CD4-positive, alpha-beta T cell (primary cell): ENCODE data around the gene ALMS1. TPM values are rescaled to one million over a fixed set of nuclear protein-coding genes. Genes with fewer than 3 reads are reported as not detected.
"Not testable (repeated sequence)": the region's sequence is repeated elsewhere in the genome, so short reads cannot be mapped to it uniquely, and the experiment has no call there.

ENCODE experiments used
- ATAC-seq: fragments of 200-7000 bp; cut with Tn5 transposase; one replicate; pipeline ENCODE4 v1.10.0; 2022; ENCODE audit warnings: mild to moderate bottlenecking; ENCODE audit not compliant: poor library complexity
- CTCF ChIA-PET: fragments of 350-600 bp; sonication (Branson Sonifier 250); formaldehyde crosslinking; loops from one replicate; lab custom pipeline; 2021; ENCODE audit warnings: antibody characterized with exemption, inconsistent platforms; lab: Charles Lee
- POLR2A ChIA-PET: fragments of 350-600 bp; sonication (Branson Sonifier 250); formaldehyde crosslinking; loops from one replicate; lab custom pipeline; 2021; ENCODE audit warnings: antibody characterized with exemption, inconsistent platforms; lab: Charles Lee
- DNase-seq, 14 experiments: peaks; one replicate each; pipeline ENCODE4 v3.0.0-alpha.2; 2013 to 2020; ENCODE audit warnings: mixed read lengths in 2 of 14
- H3K27ac ChIP-seq, 2 donors: one replicate each; pipeline versions ENCODE4 v1.5.1 to v1.7.0; 2013; ENCODE audit warnings: low read length in 2 of 2, low read depth in 1 of 2, mild to moderate bottlenecking in 1 of 2
- H3K27me3 ChIP-seq, 2 experiments: 1 replicate in 1 of 2; 2 replicates in 1 of 2; pipeline versions ENCODE4 v1.6.1 to v1.7.0; 2013; ENCODE audit warnings: low read length in 2 of 2, control low read depth in 1 of 2, mild to moderate bottlenecking in 1 of 2, moderate library complexity in 1 of 2; ENCODE audit not compliant: insufficient read depth in 2 of 2, control insufficient read depth in 1 of 2
- H3K36me3 ChIP-seq: one replicate; pipeline ENCODE4 v1.6.1; 2013; ENCODE audit warnings: low read length, control low read depth; ENCODE audit not compliant: insufficient read depth
- H3K4me1 ChIP-seq: one replicate; pipeline ENCODE4 v1.6.1; 2013; ENCODE audit warnings: low read length, control low read depth; ENCODE audit not compliant: insufficient read depth
- H3K4me3 ChIP-seq: one replicate; pipeline ENCODE4 v1.5.1; 2013; ENCODE audit warnings: mild to moderate bottlenecking, low read length, moderate library complexity
- H3K9me3 ChIP-seq, 2 experiments: 1 replicate in 1 of 2; 2 replicates in 1 of 2; pipeline versions ENCODE4 v1.6.1 to v1.7.0; 2013; ENCODE audit warnings: low read length in 2 of 2, mild to moderate bottlenecking in 2 of 2, control low read depth in 1 of 2, moderate library complexity in 1 of 2; ENCODE audit not compliant: control insufficient read depth in 1 of 2, insufficient read depth in 1 of 2
- H3K27ac Mint-ChIP-seq: one replicate; pipeline ENCODE4 v1.8.0; 2020; ENCODE audit warnings: mixed read lengths
- H3K27me3 Mint-ChIP-seq: one replicate; pipeline ENCODE4 v1.8.0; 2021; ENCODE audit warnings: mixed read lengths
- H3K36me3 Mint-ChIP-seq: one replicate; pipeline ENCODE4 v1.8.0; 2021; ENCODE audit warnings: low read depth, mixed read lengths
- H3K4me1 Mint-ChIP-seq: one replicate; pipeline ENCODE4 v1.8.0; 2021; ENCODE audit warnings: low read depth, mixed read lengths
- H3K4me3 Mint-ChIP-seq: one replicate; pipeline ENCODE4 v1.8.0; 2020; ENCODE audit warnings: mild to moderate bottlenecking, mixed read lengths
- H3K9me3 Mint-ChIP-seq: one replicate; pipeline ENCODE4 v1.8.0; 2020; ENCODE audit warnings: mixed read lengths
- intact Hi-C, 2 experiments: fragments of 100-400 bp; cut with DNase I in 1 of 2; cut with micrococcal nuclease in 1 of 2; formaldehyde crosslinking; loops; one replicate each; pipeline versions ENCODE4 v1.15.1 to v1.9.0; 2023 to 2025; cut with DNase I, micrococcal nuclease
- total RNA-seq, 174 experiments: library from RNA in 2 of 174; stranded (reverse) in 2 of 174; gene quantifications; one replicate each; pipeline ENCODE4 v1.2.3 and lab custom pipeline; 2021 to 2026
- TF ChIP-seq, protein P1 (sequence below): fragments of 200-600 bp; IDR thresholded peaks from one replicate; pipeline ENCODE4 v1.8.0; 2022; ENCODE audit warnings: antibody characterized with exemption, mild to moderate bottlenecking

Gene ALMS1
- total RNA-seq, 2 experiments from 2014 or later, result 20.2 to 20.6 TPM

DNA sequence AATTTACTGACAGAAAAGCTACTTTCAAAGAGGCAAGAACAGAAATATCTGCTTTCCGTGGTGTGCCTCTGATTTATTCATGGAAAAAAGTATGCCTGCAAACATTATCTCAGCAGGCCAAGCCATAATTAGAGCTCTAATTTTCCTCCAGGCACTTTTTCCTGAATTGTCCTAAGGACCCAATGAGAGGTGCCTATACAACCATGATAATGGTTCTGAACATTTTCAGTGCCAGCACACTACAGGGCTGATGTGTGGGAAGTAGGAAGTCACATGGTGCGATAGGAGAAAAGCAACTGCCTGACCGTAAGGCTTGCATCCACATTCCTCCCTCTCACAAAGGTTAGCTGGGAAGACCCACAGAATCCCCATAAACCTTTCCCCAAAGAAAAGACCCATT is 46.4 kb upstream of the ALMS1 start:
- ChIA-PET POLR2A (no interaction called here), CTCF (no interaction called here)
- Mint-ChIP-seq H3K36me3 (no peaks in the 10 kb centered on the region), H3K27ac (no peak overlapping the region), H3K9me3 (peaks cover 2% of the 10 kb centered on the region), H3K27me3 (peaks cover under 1% of the 10 kb centered on the region), H3K4me3 (no peak overlapping the region), H3K4me1 (no peaks in the 10 kb centered on the region)
- Histone ChIP-seq H3K36me3 (no peaks in the 10 kb centered on the region), H3K9me3 (peaks cover 11 to 14% of the 10 kb centered on the region in 2 experiments), H3K27ac (no peak overlapping the region), H3K4me3 (no peak overlapping the region), H3K4me1 (no peaks in the 10 kb centered on the region), H3K27me3 (peaks cover 0 to 3% of the 10 kb centered on the region in 2 experiments)
- intact Hi-C loops, result no loop called here
- TF ChIP-seq, protein P1, sequence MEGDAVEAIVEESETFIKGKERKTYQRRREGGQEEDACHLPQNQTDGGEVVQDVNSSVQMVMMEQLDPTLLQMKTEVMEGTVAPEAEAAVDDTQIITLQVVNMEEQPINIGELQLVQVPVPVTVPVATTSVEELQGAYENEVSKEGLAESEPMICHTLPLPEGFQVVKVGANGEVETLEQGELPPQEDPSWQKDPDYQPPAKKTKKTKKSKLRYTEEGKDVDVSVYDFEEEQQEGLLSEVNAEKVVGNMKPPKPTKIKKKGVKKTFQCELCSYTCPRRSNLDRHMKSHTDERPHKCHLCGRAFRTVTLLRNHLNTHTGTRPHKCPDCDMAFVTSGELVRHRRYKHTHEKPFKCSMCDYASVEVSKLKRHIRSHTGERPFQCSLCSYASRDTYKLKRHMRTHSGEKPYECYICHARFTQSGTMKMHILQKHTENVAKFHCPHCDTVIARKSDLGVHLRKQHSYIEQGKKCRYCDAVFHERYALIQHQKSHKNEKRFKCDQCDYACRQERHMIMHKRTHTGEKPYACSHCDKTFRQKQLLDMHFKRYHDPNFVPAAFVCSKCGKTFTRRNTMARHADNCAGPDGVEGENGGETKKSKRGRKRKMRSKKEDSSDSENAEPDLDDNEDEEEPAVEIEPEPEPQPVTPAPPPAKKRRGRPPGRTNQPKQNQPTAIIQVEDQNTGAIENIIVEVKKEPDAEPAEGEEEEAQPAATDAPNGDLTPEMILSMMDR, result no peak
- ATAC-seq, result no peak
- DNase-seq, result no peak

DNA sequence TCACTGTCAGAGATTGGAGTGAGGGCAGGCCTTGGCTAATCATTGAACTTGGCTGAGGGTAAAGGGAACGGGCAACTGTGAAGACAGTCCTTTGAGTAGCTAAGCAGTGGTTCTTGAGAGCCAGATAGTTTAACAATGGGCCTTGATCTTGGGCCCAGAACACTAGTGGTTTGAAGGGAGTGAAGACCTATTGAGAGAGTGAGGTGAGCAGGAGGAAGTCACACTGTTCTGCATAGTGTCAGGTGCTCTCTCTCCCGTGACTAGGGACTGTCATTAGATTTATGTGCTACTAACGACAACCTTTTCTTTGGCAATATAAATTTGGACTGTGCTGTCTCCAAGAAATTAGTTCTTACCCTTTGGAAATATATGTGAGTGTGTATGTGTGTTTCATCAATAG is 44.6 kb upstream of the ALMS1 start:
- DNase-seq, result no peak
- ATAC-seq, result no peak
- TF ChIP-seq, protein P1, result no peak
- H3K27ac Mint-ChIP-seq, result no peak overlapping the region
- no peaks in the 10 kb centered on the region for H3K4me1 ChIP-seq
- no peak overlapping the region for H3K4me3 Mint-ChIP-seq
- H3K36me3 ChIP-seq, result no peaks in the 10 kb centered on the region
- no peaks in the 10 kb centered on the region for H3K9me3 ChIP-seq
- H3K4me1 Mint-ChIP-seq, result no peaks in the 10 kb centered on the region
- CTCF ChIA-PET, result no interaction called here
- H3K27me3 Mint-ChIP-seq, result no peaks in the 10 kb centered on the region
- H3K27me3 ChIP-seq, result no peaks in the 10 kb centered on the region
- no peaks in the 10 kb centered on the region for H3K36me3 Mint-ChIP-seq
- no peak overlapping the region for H3K27ac ChIP-seq
- H3K4me3 ChIP-seq, result no peak overlapping the region
- POLR2A ChIA-PET, result no interaction called here
- intact Hi-C loops, result no loop called here
- no peaks in the 10 kb centered on the region for H3K9me3 Mint-ChIP-seq

DNA sequence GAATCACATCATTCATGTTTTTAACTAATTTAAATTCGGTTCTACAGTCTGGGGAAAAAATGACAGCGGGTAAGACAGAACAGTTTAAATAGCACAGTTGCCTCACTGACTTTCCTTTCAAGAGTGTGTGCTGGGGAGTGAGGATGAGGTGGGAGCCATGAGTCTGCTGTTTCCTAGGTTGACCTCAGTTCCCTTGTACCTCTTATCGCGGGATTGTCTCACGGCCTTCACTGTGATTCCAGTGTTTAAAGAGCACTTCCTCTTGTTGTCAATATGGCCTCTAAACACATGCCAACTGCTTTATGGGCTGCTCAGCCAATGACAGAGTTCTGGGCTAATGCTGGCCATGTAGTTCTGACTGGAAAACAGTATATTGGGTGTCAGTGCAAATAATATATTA is 41.6 kb upstream of the ALMS1 start:
- H3K36me3 ChIP-seq, result no peaks in the 10 kb centered on the region
- Mint-ChIP-seq H3K27me3 (no peaks in the 10 kb centered on the region), H3K9me3 (no peaks in the 10 kb centered on the region), H3K4me3 (no peak overlapping the region), H3K4me1 (no peaks in the 10 kb centered on the region), H3K36me3 (no peaks in the 10 kb centered on the region), H3K27ac (no peak overlapping the region)
- TF ChIP-seq, protein P1, result no peak
- no peak overlapping the region for H3K27ac ChIP-seq
- H3K4me1 ChIP-seq, result no peaks in the 10 kb centered on the region
- H3K9me3 ChIP-seq, result no peaks in the 10 kb centered on the region
- H3K4me3 ChIP-seq, result no peak overlapping the region
- intact Hi-C loops, result no loop called here
- ATAC-seq, result no peak
- POLR2A ChIA-PET, result no interaction called here
- CTCF ChIA-PET, result no interaction called here
- DNase-seq, result no peak
- H3K27me3 ChIP-seq, result no peaks in the 10 kb centered on the region

DNA sequence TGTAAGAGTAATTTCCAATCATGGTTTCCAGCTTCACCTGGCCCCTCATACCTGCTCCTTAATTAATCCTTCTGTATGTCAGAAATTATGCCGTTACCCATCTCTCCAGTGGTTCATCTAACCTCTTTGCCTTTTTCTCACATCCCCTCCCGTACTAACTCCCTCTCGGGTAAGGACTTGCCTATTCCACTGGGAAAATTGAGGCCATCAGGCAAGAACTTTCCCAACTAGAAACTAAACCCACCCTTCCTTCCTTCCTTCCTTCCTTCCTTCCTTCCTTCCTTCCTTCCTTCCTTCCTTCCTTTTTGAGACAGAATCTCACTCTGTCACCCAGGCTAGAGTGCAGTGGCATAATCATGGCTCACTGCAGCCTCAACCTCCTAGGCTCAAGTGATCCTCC is 40.9 kb upstream of the ALMS1 start:
- H3K9me3 ChIP-seq, intact Hi-C loops, H3K27me3 Mint-ChIP-seq, H3K27ac Mint-ChIP-seq, H3K27ac ChIP-seq, H3K36me3 ChIP-seq, POLR2A ChIA-PET, H3K27me3 ChIP-seq, H3K4me3 Mint-ChIP-seq, CTCF ChIA-PET, H3K4me3 ChIP-seq, H3K4me1 ChIP-seq, H3K4me1 Mint-ChIP-seq, ATAC-seq, DNase-seq, H3K9me3 Mint-ChIP-seq, H3K36me3 Mint-ChIP-seq: not testable (repeated sequence)
